IPS-18a (cell line): ENCODE results near the gene CLDN5.

Experiments
- H3K27ac ChIP-seq: one replicate; pipeline ENCODE4 v1.5.1; 2013; ENCODE audit warnings: low read length
- H3K27me3 ChIP-seq: one replicate; pipeline ENCODE4 v1.6.1; 2013; ENCODE audit warnings: mild to moderate bottlenecking, low read length; ENCODE audit not compliant: control insufficient read depth, insufficient read depth
- H3K36me3 ChIP-seq: one replicate; pipeline ENCODE4 v1.6.1; 2013; ENCODE audit warnings: low read depth, low read length; ENCODE audit not compliant: control insufficient read depth
- H3K4me1 ChIP-seq: one replicate; pipeline ENCODE4 v1.6.1; 2013; ENCODE audit warnings: low read depth, low read length; ENCODE audit not compliant: control insufficient read depth
- H3K4me3 ChIP-seq: one replicate; pipeline ENCODE4 v1.5.1; 2013; ENCODE audit warnings: low read length
- H3K9ac ChIP-seq: one replicate; pipeline ENCODE4 v1.6.1; 2013; ENCODE audit warnings: mild to moderate bottlenecking, low read length, moderate library complexity
- H3K9me3 ChIP-seq: one replicate; pipeline ENCODE4 v1.6.1; 2013; ENCODE audit warnings: low read depth, low read length; ENCODE audit not compliant: control insufficient read depth

Gene CLDN5

DNA sequence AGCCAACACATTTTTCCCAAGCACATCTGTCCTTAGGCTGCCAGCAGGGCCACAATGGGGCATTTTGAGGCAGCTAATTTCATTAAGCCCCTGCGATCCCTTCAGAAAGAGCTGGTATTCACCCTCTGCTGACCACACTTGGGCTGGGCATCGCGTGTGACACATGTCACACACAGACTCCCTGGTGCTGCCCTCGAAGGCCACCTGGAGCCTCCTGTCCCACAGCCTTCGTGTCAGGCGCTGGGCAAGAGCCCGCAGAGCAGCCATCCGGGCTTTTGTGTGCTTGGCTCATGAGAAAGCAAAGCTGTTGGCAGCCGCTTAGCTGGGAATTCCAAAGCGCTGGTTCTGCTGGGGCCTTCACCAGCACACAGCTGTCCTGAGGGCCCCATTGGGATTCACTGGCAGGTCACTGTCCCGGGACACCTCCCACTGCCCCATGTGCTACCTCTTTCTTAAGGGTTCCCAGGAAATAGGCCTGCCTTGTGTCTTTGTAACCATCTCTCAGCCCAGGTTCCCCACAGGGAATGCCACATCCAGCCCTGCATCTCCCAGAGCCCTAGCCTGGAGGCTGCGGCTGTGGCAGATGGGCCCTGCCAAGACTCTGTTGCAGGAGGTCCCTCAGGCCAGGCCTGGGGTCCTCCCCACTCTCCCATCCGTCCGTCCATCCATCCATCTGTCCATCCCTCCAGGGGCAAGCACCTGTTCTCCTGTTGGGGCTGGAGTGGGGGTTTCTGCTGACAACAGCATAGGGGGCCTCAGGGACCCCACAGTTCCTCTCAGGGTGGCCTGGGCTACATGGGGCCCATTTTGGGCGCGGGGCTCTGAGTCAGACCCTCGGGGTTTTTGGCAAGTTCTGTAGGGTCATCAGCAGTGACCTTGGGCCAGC lies 4.9 kb downstream of the CLDN5 start:
- Histone ChIP-seq H3K4me1 (peaks cover 6% of the 10 kb centered on the region), H3K4me3 (no peak overlapping the region), H3K27ac (no peak overlapping the region), H3K9ac (no peak overlapping the region), H3K9me3 (no peaks in the 10 kb centered on the region), H3K27me3 (peaks cover 29% of the 10 kb centered on the region), H3K36me3 (peaks cover 9% of the 10 kb centered on the region)

DNA sequence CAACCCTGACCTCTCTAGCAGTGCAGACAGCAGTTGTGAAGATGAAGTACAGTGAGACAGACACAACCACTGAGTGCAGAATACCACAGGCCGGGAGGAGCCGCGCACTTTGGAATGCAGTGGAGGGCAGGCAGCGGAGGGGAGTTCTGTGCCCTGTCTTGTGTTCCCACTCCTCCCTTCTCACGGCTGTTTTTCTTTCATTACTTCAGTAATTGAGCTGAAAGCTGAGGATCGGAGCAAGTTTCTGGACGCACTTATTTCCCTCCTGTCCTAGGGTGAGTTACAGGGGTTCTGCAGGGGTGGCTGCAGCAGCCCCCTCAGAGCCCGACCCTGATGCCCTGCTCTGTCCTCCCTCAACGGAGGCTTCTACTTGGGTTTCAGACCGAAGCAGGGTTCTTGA lies 5.6 kb downstream of the CLDN5 start:
- Histone ChIP-seq H3K27me3 (peaks cover 22% of the 10 kb centered on the region), H3K9ac (no peak overlapping the region), H3K27ac (no peak overlapping the region), H3K9me3 (no peaks in the 10 kb centered on the region), H3K4me1 (peaks cover 6% of the 10 kb centered on the region), H3K4me3 (no peak overlapping the region), H3K36me3 (peaks cover 9% of the 10 kb centered on the region)

DNA sequence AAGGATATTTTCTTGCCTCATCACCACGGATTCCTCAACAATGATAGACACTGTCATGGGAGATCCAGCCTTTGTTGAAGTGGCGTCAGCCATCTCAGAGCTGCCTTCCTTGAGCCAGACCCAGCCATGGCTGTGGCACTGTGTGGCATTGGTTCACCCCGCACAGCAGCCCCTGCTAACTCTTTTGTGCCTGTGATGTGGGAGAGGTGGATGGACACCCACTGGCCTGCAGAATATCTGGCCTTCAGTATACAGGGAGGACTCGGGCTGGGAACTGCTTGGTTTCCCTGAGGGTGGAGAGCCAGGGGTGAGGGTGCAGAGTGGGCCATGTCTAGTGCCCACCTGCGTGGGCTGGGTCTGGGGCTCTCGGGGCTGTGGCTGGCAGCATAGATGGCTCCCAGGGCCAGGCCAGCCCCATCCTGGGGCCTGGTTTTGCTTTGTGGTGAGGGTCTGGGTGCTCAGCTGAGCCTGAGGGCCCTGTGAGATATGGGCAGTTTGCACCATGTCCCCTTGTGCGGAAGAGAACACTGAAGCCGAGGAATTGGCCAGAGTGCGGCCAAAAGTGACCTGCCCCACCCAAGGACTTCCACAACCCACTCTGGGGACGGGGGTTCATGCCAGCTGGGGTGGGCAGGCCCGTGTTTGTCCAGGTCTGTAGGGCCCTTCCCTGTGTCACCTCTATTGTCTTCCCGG lies 6.1 kb downstream of the CLDN5 start:
- H3K4me3 ChIP-seq, result no peak overlapping the region
- H3K36me3 ChIP-seq, result peaks cover 13% of the 10 kb centered on the region
- H3K27me3 ChIP-seq, result peaks cover 16% of the 10 kb centered on the region
- H3K9ac ChIP-seq, result no peak overlapping the region
- H3K9me3 ChIP-seq, result no peaks in the 10 kb centered on the region
- peaks cover 6% of the 10 kb centered on the region for H3K4me1 ChIP-seq
- no peak overlapping the region for H3K27ac ChIP-seq

DNA sequence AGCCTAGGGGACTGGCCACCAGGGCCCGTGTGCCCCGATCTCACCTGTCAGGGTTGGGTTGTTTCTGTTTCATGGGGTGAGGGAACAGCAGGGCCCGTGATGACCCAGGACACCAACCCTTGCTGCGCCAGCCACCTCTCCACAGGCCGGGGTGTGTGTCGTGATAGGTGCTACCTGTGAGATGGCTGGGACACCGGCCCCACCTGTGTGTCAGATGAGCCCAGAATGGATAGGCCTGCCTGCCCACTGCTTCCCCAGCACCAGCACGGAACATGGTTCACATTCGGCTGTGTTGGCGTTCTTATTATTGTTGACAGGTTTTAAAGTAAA lies 7.1 kb downstream of the CLDN5 start:
- Histone ChIP-seq H3K9me3 (no peaks in the 10 kb centered on the region), H3K27ac (no peak overlapping the region), H3K9ac (no peak overlapping the region), H3K36me3 (peaks cover 16% of the 10 kb centered on the region), H3K4me3 (no peak overlapping the region), H3K27me3 (peaks cover 7% of the 10 kb centered on the region), H3K4me1 (no peaks in the 10 kb centered on the region)

DNA sequence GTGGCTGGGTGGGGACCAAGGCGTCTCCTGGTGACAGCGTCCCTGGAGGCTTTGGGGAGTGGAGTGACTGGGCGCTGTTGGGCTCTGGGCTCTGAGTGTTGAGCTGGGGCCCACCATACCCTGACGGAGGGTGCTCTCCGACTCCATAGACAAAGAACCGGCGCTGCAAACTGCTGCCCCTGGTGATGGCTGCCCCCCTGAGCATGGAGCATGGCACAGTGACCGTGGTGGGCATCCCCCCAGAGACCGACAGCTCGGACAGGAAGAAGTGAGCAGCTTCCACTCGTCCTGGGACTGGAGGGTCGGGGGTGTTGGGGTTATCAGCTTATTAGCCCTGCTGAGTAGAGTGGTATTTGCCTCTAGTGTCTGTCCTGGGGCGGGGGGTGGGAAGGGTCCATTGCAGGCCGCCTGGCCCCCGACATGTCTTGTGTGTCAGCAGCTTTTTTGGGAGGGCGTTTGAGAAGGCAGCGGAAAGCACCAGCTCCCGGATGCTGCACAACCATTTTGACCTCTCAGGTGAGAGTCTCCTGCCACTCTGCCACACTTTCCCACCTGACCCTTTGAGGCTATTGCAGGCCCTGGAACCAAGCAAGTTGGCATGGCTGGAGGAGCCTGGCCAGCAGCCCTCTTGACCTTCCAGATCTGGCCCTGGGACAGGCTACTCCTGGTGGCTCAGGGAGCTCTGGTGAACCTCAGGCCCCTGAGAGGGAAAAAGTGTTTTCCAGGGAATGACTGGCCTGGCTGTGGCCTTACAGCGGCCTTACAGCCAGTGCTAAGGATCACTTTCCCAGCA lies 7.6 kb downstream of the CLDN5 start:
- no peaks in the 10 kb centered on the region for H3K4me1 ChIP-seq
- no peak overlapping the region for H3K4me3 ChIP-seq
- no peaks in the 10 kb centered on the region for H3K9me3 ChIP-seq
- peaks cover 2% of the 10 kb centered on the region for H3K27me3 ChIP-seq
- H3K27ac ChIP-seq, result no peak overlapping the region
- peaks cover 16% of the 10 kb centered on the region for H3K36me3 ChIP-seq
- H3K9ac ChIP-seq, result no peak overlapping the region

DNA sequence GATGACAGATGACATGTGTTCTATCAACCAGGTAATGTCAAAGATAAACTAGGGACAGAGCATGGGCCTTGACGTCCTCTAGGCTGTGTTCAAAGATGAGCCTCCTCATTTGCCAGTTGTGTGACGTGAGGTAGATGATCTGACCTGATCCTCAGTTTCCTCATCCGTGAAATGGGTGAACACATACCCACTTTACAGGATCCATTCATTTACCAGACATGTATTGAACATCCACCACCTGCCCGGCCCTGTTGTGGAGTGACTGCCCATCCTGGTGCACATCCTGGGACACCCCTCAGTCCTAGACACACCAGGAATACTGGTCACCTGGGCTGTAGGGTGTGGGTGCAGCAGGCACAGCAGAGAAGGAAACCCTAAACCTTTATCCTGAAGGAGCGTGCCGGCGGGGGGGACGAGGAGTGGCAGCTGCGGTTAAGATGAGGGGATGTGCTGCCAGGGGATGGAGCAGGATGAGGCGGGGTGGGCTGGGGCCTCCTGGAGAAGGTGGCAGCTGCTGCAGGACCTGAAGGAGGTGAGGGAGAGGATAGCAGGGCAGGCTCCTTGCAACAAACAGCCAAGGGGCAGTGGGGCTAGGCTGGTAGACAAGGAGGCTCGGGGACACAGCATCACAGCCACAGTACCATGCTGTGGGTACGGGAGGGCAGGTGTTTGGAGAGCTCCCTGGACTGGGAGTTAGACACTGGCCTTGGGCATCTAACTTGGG lies 8.4 kb downstream of the CLDN5 start:
- Histone ChIP-seq H3K27me3 (no peaks in the 10 kb centered on the region), H3K9ac (no peak overlapping the region), H3K36me3 (peaks cover 17% of the 10 kb centered on the region), H3K9me3 (no peaks in the 10 kb centered on the region), H3K4me3 (no peak overlapping the region), H3K4me1 (no peaks in the 10 kb centered on the region), H3K27ac (no peak overlapping the region)

DNA sequence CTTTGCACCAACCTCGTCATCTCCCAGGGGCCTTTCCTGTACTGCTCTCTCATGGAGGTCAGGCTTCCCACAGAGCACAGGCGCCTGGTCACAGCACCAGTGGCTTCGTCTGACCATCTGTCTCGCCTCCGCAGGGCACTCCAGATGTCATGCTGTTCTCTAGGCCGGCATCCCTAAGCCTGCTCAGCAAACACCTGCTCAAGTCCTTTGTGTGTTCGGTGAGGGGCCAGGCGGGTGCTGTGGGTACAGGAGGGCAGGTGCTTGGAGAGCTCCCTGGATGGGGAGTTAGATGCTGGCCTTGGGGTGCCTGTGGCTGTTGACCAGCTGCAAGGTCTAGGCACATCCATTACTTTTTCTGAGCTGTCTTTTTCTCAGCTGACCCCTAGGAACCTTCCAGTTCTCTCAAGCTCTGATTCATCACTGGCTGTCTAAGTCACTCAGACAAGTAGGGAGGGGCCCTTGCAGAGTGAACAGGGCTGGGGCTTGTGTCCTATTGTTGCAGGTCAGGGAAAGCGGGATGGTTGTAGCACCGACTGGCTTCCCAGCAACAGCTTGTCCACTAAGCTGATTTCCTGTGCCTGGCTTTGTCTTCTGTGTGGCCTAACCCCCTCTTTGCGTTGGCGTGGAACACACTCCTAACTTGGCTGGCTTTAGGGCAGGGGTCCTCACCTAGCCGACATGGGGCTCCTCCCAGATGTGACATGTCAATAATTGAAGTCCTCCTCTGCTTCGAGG lies 9.2 kb downstream of the CLDN5 start:
- H3K27ac ChIP-seq, result no peak overlapping the region
- no peaks in the 10 kb centered on the region for H3K27me3 ChIP-seq
- H3K4me3 ChIP-seq, result no peak overlapping the region
- no peaks in the 10 kb centered on the region for H3K4me1 ChIP-seq
- peaks cover 18% of the 10 kb centered on the region for H3K36me3 ChIP-seq
- no peaks in the 10 kb centered on the region for H3K9me3 ChIP-seq
- H3K9ac ChIP-seq, result no peak overlapping the region

DNA sequence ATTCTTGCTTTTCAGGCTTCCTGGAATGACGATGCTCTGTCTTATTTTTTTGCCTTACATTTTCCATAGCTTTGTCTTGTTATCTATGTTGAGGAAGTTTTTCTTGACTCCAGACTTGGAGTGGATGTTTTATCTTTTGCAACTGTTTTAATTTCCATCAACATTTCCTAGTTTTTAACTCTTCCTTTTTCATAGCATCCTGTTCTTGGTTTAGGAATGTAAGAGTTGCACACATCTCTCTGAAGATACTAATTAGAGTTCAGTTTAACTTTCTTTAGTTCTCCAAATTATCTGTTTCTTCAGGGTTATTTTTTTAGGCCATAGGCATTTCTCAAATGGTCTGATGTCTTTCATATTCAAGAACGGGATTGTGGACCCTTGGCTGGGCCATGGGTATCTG lies 10.4 kb downstream of the CLDN5 start:
- H3K36me3 ChIP-seq, result peaks cover 22% of the 10 kb centered on the region

DNA sequence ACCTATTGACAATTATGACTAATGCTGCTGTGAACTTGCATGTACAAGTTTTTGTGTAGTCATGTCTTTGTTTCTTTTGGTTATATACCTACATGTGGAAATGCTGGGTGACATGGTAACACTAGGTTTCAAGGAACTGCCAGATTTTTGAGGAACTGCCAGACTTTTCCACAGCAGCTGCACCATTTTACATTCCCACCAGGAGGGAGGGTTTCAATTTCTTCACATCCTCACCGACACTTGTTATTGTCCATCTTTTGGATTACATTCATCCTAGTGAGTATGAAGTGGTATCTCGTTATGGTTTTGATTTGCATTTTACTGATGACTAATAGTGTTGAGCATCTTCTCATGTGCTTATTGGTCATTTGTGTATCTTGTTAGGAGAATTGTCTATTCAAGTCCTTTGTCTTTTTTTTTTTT lies 13.3 kb downstream of the CLDN5 start:
- Histone ChIP-seq H3K9me3 (no peaks in the 10 kb centered on the region), H3K9ac (no peak overlapping the region), H3K36me3 (peaks cover 27% of the 10 kb centered on the region), H3K4me1 (no peaks in the 10 kb centered on the region), H3K4me3 (no peak overlapping the region), H3K27me3 (no peaks in the 10 kb centered on the region), H3K27ac (no peak overlapping the region)

More for the DNA sequence above, 10.4 kb downstream of the CLDN5 start:
- H3K4me3 ChIP-seq, result no peak overlapping the region
- no peak overlapping the region for H3K27ac ChIP-seq
- no peak overlapping the region for H3K9ac ChIP-seq
- H3K27me3 ChIP-seq, result no peaks in the 10 kb centered on the region
- H3K9me3 ChIP-seq, result no peaks in the 10 kb centered on the region
- H3K4me1 ChIP-seq, result no peaks in the 10 kb centered on the region

DNA sequence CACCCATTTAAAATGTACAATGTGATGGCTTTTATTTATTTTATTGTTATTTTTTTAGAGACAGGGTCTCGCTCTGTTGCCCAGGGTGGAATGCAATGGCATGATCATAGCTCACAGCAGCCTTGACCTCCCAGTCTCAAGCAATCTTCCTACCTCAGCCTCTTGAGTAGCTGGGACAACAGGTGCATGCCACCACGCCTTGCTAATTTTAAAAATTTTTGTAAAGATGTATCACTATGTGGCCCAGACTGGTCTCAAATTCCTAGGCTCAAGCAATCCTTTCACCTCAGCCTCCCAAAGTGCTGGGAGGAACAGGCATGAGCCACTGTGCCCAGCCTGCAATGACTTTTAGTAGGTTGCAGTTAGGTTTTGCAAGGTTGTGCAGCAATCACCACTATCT lies 14.3 kb downstream of the CLDN5 start:
- no peak overlapping the region for H3K4me3 ChIP-seq
- no peaks in the 10 kb centered on the region for H3K4me1 ChIP-seq
- peaks cover 26% of the 10 kb centered on the region for H3K36me3 ChIP-seq
- no peaks in the 10 kb centered on the region for H3K27me3 ChIP-seq
- no peak overlapping the region for H3K27ac ChIP-seq
- no peak overlapping the region for H3K9ac ChIP-seq
- H3K9me3 ChIP-seq, result no peaks in the 10 kb centered on the region
